Fibroblast of skin of left quadriceps (primary cell): ENCODE results near the gene NRXN3.
A peak's percentile ranks its signal among the peaks of the same experiment; 100 is the strongest.

Source experiments
- DNase-seq, 2 experiments: peaks; one replicate each; pipeline ENCODE4 v3.0.0-alpha.2; 2013; ENCODE audit warnings: low read depth in 2 of 2

NRXN3 gene

GRCh38 chr14:79871136-79871535 lies 1701.0 kb downstream of the NRXN3 start:
- DNase-seq: no peak

DNA sequence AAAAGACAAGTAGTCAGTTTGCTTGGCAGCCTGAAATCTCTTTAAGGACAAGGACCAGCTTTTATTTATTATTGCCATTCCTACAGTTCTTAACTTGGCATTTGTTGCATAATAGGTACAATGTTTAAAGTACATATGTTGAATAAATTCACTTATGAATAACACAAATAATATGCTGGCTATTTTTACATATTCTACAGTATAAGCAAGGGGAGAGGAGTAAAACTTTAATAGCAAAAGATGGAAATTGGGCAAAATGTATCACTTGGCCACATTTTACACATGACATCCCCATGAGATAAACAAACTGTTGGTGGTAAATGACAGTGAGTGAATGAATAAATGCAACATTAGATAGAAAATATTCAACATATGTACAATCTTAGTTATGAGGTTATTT lies 1708.1 kb downstream of the NRXN3 start:
- DNase-seq: no peak

DNA sequence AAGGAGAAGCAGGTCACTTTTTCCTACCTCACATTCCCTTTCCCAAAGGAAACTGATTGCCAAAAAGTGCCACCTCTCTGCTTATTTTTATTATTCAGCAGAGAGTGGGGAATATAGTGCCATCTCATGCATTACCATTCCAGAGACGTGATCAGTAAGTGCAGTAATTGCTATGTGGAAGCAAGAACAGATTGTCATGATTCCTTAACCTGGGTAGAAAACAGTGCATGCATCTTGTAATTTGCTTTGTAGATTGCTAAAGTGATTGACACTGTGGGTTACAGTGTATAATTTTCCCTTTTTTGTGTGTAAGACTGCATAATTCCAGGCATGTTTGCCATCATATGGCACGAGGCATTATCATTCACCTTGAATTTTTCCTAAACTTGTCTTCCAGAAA lies 1708.6 kb downstream of the NRXN3 start:
- no peak for DNase-seq

- no peak for DNase-seq
These were observed 1711.1 kb downstream of the NRXN3 start for GRCh38 chr14:79881299-79881698.

DNA sequence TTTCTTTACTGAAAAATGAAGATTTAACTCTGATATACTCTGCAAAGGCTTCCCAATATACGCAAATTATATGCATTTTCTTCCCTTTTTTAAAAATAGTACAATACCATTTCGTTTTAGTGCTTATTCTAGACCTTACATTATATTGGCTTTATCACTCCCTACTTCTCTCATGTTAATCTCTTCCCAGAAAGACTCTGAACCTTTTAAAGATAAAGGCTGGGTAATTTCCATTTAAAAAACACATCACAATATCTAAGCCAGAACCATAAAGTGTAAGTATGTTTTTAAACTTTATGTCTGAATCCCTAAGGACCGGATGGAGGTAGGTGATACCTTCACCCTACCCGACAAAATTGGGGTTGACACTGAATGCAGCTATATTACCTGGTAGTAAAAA lies 1720.4 kb downstream of the NRXN3 start:
- DNase-seq: no peak

GRCh38 chr14:79896009-79896408 lies 1725.8 kb downstream of the NRXN3 start:
- DNase-seq: peak; percentile 22 to 32

DNA sequence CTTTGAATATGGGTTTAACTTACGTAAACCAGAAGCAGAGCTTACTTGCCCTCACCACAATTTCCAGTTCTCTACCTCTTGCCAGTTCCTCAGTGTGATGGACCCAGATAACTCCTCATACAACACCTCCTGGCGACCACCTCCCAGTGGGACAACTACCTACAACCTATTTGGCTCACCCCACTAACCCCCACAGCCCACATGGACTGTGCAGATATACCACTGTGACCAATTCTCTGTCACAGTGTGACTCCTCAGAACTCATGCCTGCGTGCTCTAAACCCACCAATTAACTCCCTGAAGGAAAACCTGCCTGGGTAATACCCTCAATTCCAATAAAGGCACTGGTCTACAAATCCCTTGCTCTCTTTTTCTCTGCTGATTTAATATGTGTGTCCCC lies 1729.4 kb downstream of the NRXN3 start:
- no peak for DNase-seq

DNA sequence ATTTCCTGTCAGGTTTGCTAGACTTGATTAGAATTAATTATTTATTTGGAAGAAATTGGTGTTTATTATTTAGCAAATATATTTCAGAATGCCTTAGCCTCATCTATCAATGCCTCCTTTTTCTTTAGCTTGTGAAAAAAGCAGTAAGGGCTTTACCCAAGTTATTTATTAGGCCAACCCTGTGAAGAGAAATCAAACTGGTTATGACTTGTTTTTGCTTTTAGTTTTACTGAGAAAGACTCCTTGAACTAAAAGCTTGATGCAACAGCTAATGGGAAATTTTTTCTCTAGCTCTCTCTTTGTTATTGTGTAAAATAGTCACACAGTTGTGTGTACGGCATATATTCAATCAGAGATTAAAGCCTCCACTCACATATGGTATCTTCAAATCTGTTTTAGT lies 1734.3 kb downstream of the NRXN3 start:
- DNase-seq: no peak

- DNase-seq: no peak
These were observed 1736.8 kb downstream of the NRXN3 start for GRCh38 chr14:79906994-79907393.

DNA sequence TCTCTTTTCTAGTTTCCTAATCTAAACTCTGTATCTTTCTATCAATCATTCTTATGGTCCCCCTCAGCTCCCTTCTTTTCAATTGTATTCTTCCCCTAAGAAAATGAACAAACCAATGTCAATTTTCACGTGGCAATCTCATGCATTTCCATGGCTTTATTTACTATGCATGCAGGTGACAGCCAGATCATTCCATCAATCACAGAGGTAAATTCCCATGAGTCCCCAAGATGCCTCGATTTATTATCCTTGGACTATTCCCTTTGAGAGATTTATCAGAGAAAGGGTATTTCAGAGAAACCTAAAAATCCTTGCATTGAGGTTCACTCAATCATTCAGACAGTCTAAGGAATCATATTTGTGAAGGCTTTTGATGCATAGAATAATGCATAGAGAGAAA lies 1739.9 kb downstream of the NRXN3 start:
- no peak for DNase-seq

DNA sequence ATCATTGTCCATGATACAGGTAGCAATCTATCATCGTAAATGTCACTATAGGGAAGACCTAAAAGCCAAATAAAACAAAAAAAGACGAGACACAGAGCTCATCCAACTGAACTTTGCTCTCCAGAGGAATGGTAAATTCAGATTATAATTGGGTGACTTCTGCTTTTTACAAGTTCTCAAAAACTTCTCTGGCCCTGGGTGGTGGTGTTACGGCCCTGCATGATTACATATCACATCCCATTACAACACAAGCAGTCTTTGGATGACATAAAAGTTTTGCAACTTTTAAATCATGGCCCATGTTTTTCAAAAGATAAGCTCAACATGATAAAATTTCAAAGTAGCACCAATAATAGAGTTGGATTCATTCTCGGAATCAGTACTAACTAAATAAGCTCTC lies 1741.6 kb downstream of the NRXN3 start:
- no peak for DNase-seq

DNA sequence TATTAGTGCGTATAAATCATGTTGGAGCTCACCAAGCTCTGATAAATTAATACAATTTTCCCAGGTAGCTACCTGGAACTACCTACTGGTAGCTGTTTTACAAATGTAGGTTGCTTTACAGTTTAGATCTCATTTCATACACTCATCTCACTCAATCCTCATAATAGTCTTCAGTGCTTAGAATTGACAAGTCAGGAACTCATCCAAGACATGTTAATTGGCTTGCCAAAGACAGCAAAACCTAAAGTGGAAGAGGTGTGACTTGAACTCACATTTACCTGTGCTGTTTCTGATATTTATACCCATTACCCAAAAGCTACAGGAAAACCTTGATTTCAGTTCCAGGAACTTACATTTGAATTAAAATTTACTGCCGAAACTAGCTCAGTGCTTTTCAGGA lies 1744.4 kb downstream of the NRXN3 start:
- no peak for DNase-seq

DNA sequence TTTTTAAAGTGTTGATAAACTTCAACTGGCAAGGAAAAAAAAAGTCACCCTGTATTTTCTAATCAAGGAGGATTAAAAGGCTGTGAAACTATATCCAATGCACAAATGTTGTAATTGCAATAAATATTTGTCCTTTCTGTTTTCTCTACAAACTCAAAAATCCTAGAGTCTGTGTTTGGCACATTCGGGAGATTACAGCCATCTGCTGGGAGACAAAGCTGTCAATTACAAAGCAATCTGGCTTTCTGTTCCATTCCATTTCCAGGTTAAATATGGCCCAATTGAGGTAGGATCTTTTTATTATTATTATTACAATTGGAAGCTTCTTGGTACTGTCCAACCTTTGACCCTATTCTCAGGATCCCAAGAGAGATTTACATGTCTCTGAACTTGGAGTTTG lies 1745.2 kb downstream of the NRXN3 start:
- no peak for DNase-seq

GRCh38 chr14:79916281-79916680 lies 1746.1 kb downstream of the NRXN3 start:
- no peak for DNase-seq

DNA sequence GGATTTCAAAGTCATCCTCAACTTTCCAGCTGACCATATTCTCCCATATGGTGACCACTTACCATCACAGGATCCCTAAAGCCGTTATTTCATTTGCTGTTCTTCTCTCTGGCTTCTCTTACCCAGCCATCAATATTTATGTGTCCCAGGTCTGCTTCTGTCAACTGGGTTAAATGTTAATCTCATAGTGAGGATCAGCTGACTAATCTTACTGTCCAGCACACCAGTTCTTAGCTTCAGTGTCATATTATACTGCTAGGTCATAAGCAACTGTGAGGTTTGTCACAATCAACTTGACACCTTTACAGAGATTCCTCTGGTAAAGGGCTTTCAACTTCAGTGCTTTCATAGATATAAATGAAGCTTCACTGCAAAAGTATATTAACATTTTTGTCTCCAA lies 1746.7 kb downstream of the NRXN3 start:
- DNase-seq: no peak
